Motor neuron (in vitro differentiated cells): ENCODE results near the gene GTF2IRD1. TPM values are rescaled to one million over a fixed set of nuclear protein-coding genes. Genes with fewer than 3 reads are reported as not detected.
"Not testable (repeated sequence)": the region's sequence is repeated elsewhere in the genome, so short reads cannot be mapped to it uniquely, and the experiment has no call there.

ENCODE experiments used
- ATAC-seq, 8 experiments: fragments of 200-7000 bp; cut with Tn5 transposase; replicated peaks in 6 of 8; 2 replicates each; pipeline ENCODE4 v1.8.0; 2021; ENCODE audit warnings: mild to moderate bottlenecking in 8 of 8, moderate library complexity in 8 of 8
- H3K27ac ChIP-seq, 2 donors: fragments of 250-450 bp; sonication (Bioruptor Pico); 2 replicates each; pipeline ENCODE4 v1.9.0; 2021; ENCODE audit warnings: antibody characterized with exemption in 2 of 2, mild to moderate bottlenecking in 2 of 2, moderate library complexity in 1 of 2
- H3K4me1 ChIP-seq, 2 donors: fragments of 250-450 bp; sonication (Bioruptor Pico); replicated peaks in 1 of 2; 2 replicates each; pipeline ENCODE4 v1.6.1; 2021; ENCODE audit warnings: antibody characterized with exemption in 2 of 2, mild to moderate bottlenecking in 2 of 2, moderate library complexity in 1 of 2
- H3K4me3 ChIP-seq, 5 donors: fragments of 250-450 bp; sonication (Bioruptor Pico); 2 replicates each; pipeline ENCODE4 v1.9.0; 2021; ENCODE audit warnings: antibody characterized with exemption in 5 of 5, mild to moderate bottlenecking in 5 of 5, moderate library complexity in 4 of 5
- WGBS, 10 experiments: fragments of 450-650 bp; shearing (Covaris generic); methylation state at CpG; one replicate each; pipeline ENCODE4 v1.0.0; 2022; 5-methylcytosine and 5-hydroxymethylcytosine counted together
- in situ Hi-C, 9 experiments: fragments of 400-800 bp; cut with MboI; loops; one replicate each; pipeline ENCODE4 v1.15.0; 2021; ENCODE audit warnings: low sequenced_read_pairs in 9 of 9, low pct_unique_long_range_greater_than_20kb in 2 of 9; ENCODE audit not compliant: unreplicated experiment in 9 of 9
- total RNA-seq, 8 experiments: library from RNA; unstranded; fragments of 300-600 nt; gene quantifications; 2 replicates each; pipeline versions ENCODE4 v1.2.3 to v1.2.4, GENCODE V29; 2022

Gene GTF2IRD1
- total RNA-seq, 8 experiments from 2014 or later = 6.7 to 35.0 (median 24.3) TPM

DNA sequence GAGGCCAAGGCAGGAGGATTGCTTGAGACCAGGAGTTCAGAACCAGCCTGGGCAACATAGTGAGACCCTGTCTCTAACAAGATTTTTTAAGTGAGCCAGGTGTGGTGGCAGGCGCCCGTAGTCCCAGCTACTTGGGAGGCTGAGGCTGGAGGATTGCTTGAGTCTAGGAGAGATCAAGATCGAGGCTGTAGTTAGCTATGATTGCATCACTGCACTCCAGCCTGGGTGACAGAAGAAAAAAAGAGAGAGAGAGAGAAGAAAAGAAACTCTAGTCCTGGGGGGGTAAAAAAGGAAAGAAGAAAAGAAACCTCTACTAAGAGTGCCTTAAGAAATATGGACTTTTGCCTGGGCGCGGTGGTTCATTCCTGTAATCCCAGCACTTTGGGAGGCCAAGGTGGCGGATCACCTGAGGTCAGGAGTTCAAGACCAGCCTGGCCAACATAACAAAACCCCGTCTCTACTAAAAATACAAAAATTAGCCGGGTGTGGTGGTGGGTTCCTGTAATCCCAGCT lies 34.9 kb downstream of the GTF2IRD1 start:
- in situ Hi-C loops, H3K27ac ChIP-seq, H3K4me3 ChIP-seq, ATAC-seq: not testable (repeated sequence)
- WGBS, 10 experiments = 80 to 100% (median 94%) methylated on average over 1 to 6 of the region's 8 CpGs
- peaks cover 13 to 20% of the 10 kb centered on the region in 2 donors for H3K4me1 ChIP-seq

DNA sequence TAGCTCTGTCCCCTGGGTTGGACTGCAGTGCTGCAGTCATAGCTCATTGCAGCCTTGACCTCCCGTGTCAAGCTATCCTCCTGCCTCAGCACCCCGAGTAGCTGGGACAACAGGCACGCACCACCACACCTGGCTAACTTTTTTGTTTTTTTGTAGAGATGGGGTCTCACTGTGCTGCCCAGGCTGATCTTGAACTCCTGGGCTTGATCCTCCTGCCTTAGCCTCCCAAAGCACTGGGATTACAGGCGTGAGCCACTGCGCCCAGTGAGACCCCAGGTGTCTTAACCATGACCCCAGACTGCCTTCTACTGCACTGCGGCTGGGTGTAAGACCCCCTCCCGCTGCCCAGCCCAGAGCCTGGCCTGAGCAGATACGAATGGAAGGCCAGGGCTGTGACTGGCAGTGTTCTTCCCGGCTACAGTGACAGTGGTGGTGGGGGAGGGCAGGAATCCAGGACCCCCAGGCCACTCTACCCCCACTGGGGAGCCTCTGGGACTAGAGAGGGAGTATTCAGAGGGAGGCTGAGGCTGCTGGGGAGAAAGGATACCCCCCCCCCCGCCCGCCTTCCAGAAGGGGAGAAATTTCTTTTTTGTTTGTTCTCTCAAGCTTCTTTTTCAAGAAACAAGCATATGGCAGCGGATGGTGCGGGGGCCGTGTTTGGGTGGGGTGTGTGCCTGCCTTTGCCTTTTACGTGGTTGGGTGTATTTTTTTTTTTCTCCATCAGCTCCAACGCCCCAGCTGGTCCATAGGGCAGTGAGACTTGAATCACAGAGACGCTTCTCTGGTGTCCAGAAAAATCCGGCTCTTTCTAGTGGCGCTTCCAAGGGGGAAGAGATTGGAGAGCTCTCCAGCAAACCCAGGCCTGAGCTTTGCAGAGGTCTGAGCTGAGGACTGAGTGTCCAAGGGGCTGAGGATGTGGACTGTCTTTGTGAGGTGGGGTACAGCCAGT lies 36.6 kb downstream of the GTF2IRD1 start:
- Histone ChIP-seq H3K4me1 (peaks cover 9 to 15% of the 10 kb centered on the region in 2 donors), H3K4me3 (no peak overlapping the region), H3K27ac (peak overlapping the region; percentile 83 to 89)
- ATAC-seq = peak in 5 of 8 experiments; percentile 88 to 96 (median 95)
- WGBS, 10 experiments = 48 to 96% (median 84%) methylated on average over 4 to 11 of the region's 19 CpGs; no CpG with 5 or more reads in 4 of the 10 experiments
- in situ Hi-C loops = no loop called here

- ATAC-seq = not testable (repeated sequence)
- peak overlapping the region in 1 of 2 donors; percentile 89 for H3K27ac ChIP-seq
These were observed 37.8 kb downstream of the GTF2IRD1 start for GRCh38 chr7:74491490-74491889.

GRCh38 chr7:74493295-74493694 lies 39.6 kb downstream of the GTF2IRD1 start:
- H3K27ac ChIP-seq = no peak overlapping the region
- H3K4me1 ChIP-seq = peaks cover 9 to 15% of the 10 kb centered on the region in 2 donors
- ATAC-seq = no peak
- in situ Hi-C loops = no loop called here
- H3K4me3 ChIP-seq = no peak overlapping the region
- 97 to 100% (median 100%) methylated on average over 1 to 5 of the region's 6 CpGs; no CpG with 5 or more reads in 5 of the 10 experiments for WGBS, 10 experiments

More at GRCh38 chr7:74491490-74491889, 37.8 kb downstream of the GTF2IRD1 start:
- in situ Hi-C loops, H3K4me3 ChIP-seq: not testable (repeated sequence)
- peaks cover 9 to 15% of the 10 kb centered on the region in 2 donors for H3K4me1 ChIP-seq
- 94 to 100% (median 100%) methylated on average over 1 to 2 of the region's 2 CpGs; no CpG with 5 or more reads in 4 of the 10 experiments for WGBS, 10 experiments

DNA sequence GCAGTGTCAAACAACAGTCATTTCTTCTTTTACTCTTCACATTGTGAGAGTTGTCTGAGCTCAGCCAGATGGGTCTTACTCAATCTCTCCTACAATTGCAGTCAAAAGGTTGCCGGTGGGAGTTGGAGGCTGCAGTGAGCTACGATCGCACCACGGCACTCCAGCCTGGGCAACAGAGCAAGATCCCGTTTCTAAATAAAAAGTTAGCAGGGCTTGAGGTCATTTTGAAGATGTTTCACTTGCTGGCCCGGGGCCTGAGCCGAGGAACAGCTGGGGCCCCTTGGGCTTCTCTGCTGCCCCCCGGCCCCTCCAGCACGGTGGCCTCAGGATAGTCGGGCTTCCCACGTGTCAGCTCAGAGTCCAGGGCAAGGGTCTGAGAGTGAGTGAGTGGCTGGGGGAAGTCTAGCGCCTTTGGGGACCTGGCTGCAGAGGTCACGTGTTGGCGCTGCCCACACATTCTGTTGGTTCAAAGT lies 40.4 kb downstream of the GTF2IRD1 start:
- WGBS, 10 experiments = 79 to 90% (median 83%) methylated on average over 2 to 4 of the region's 14 CpGs; no CpG with 5 or more reads in 7 of the 10 experiments
- no peak for ATAC-seq
- Histone ChIP-seq H3K4me1 (peaks cover 9 to 15% of the 10 kb centered on the region in 2 donors), H3K27ac (no peak overlapping the region), H3K4me3 (no peak overlapping the region)
- in situ Hi-C loops = no loop called here

DNA sequence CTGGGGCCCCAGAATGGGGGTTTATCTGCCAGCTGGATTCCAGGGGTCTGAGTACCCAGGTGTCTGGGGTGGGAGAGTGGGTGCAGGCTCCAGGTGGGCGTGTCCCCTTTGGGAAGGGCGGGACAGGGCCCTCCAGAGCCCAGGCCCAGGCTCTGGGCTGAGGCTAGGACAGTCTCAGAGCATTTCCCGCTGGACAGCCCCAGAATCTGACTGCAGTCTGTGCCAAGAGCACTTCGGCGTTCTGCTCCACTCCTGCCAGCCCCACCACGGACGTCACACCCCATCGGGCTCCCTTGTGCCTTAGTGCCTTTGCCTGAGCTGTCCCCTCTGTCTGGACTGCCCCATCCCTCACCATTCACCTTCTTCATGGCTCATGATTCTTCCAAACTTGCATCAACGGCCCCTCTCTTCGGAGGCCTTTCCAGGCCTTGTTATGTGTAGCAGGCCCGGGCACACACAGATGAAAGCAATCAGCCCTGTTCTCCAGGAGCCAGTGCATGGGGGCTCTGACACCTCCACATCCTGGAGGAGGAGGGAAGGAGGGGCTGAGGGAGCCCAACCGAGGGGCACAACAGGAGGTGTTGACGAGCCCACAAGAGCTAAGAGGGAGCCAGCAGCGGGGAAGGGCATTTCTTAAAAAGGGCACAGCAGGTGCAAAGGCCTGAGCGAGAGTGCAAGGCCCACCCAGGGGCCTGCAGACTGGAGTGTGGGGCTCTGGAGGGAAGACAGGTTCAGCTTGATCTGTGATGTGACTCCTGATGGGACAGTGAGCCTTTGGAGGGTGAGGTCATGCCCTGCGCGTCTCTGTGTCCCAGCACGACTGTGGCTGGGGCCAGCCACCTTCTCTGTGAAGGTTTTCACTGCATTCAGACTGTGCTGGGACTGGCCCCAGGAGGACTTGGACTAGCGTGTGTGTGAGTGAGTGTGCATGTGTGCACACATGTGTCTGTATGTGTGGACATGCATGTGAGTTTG lies 41.7 kb downstream of the GTF2IRD1 start:
- Histone ChIP-seq H3K4me3 (no peak overlapping the region), H3K27ac (peak overlapping the region; percentile 33 to 37), H3K4me1 (peaks cover 7 to 11% of the 10 kb centered on the region in 2 donors)
- in situ Hi-C loops = no loop called here
- 33 to 100% (median 72%) methylated on average over 1 to 6 of the region's 19 CpGs; no CpG with 5 or more reads in 3 of the 10 experiments for WGBS, 10 experiments
- ATAC-seq = peak in 4 of 8 experiments; percentile 7 to 61 (median 33)

GRCh38 chr7:74496272-74496671 lies 42.6 kb downstream of the GTF2IRD1 start:
- 60 to 100% (median 83%) methylated on average over 1 to 3 of the region's 6 CpGs; no CpG with 5 or more reads in 5 of the 10 experiments for WGBS, 10 experiments
- in situ Hi-C loops = no loop called here

DNA sequence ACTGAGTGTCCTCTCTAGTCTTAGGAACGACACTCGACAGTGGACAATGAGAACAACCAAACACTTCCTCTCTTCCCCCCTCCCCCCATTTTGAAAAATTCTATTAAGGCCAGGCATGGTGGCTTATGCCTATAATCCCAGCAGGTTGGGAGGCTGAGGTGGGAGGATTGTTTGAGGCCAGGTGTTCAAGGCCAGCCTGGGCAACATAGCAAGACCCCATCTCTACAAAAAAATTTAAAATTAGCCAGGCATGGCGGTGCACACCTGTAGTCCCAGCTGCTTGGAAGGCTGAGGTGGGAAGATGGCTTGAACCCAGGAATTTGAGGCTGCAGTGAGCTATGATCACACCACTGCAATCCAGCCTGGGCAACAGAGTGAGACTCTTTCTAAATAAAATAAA lies 43.1 kb downstream of the GTF2IRD1 start:
- H3K27ac ChIP-seq, in situ Hi-C loops, H3K4me1 ChIP-seq, H3K4me3 ChIP-seq, ATAC-seq: not testable (repeated sequence)
- WGBS, 10 experiments = 80 to 100% (median 100%) methylated on average over 1 of the region's 3 CpGs; no CpG with 5 or more reads in 6 of the 10 experiments

More at GRCh38 chr7:74496272-74496671, 42.6 kb downstream of the GTF2IRD1 start:
- no peak overlapping the region for H3K27ac ChIP-seq
- H3K4me3 ChIP-seq = no peak overlapping the region
- peaks cover 0 to 4% of the 10 kb centered on the region in 2 donors for H3K4me1 ChIP-seq
- peak in 1 of 8 experiments; percentile 4 for ATAC-seq

GRCh38 chr7:74498354-74498753 lies 44.6 kb downstream of the GTF2IRD1 start:
- no peak for ATAC-seq
- peaks cover 0 to 4% of the 10 kb centered on the region in 2 donors for H3K4me1 ChIP-seq
- H3K27ac ChIP-seq = no peak overlapping the region
- WGBS, 10 experiments = 79 to 100% (median 97%) methylated on average over 1 to 4 of the region's 4 CpGs; no CpG with 5 or more reads in 1 of the 10 experiments
- no peak overlapping the region for H3K4me3 ChIP-seq
- in situ Hi-C loops = no loop called here

- H3K4me3 ChIP-seq = no peak overlapping the region
- H3K27ac ChIP-seq = no peak overlapping the region
- peaks cover 0 to 4% of the 10 kb centered on the region in 2 donors for H3K4me1 ChIP-seq
- in situ Hi-C loops = no loop called here
- no peak for ATAC-seq
- WGBS, 10 experiments = 90 to 100% (median 100%) methylated on average over 1 to 5 of the region's 8 CpGs
These were observed 45.5 kb downstream of the GTF2IRD1 start for GRCh38 chr7:74498996-74499834.

DNA sequence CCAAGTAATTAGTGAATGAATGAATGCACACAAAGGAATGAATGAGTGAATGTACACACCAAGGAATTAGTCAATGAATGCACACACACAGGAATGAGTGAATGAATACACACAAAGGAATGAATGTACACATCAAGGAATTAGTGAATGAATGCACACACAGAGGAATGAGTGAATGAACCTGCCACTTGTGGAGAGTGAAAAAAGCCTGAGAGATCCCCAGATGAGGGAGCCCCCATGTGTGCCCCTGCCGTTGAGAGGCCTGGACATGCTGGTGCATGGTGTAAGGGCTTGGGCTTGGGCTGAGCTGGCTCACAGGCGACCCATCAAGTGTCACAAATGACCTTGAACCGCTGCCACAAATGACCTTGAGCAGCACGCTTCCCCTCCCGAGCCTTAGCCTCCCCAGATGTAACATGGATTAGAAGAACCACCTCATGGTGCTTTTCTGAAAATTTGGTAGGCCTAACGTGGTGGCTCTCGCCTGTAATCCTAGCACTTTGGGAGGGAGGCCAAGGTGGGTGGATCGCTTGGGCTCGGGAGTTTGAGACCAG lies 46.2 kb downstream of the GTF2IRD1 start:
- Histone ChIP-seq H3K27ac (no peak overlapping the region), H3K4me1 (peaks cover 0 to 4% of the 10 kb centered on the region in 2 donors)

More for the DNA sequence above, 46.2 kb downstream of the GTF2IRD1 start:
- in situ Hi-C loops = loop anchor here in 1 of 9 experiments (25.0 kb wide), 1 partner anchor 112 kb away; no protein-coding TSS in a partner anchor
- no peak overlapping the region for H3K4me3 ChIP-seq
- ATAC-seq = no peak
- 77 to 100% (median 97%) methylated on average over 3 to 9 of the region's 9 CpGs; no CpG with 5 or more reads in 4 of the 10 experiments for WGBS, 10 experiments
